Hematopoietic multipotent progenitor cell treated with erythropoietin and hydrocortisone succinate and interleukin-3 and kit ligand, for 17 days (in vitro differentiated cells): ENCODE results near the gene MUL1.
"Not testable (repeated sequence)": the region's sequence is repeated elsewhere in the genome, so short reads cannot be mapped to it uniquely, and the experiment has no call there.

Experiments
- DNase-seq: peaks from one replicate; pipeline ENCODE4 v3.0.0-alpha.2; 2015; ENCODE audit warnings: low spot score

The MUL1 gene

GRCh38 chr1:20511518-20512428 lies 3.8 kb upstream of the MUL1 start:
- no peak for DNase-seq

DNA sequence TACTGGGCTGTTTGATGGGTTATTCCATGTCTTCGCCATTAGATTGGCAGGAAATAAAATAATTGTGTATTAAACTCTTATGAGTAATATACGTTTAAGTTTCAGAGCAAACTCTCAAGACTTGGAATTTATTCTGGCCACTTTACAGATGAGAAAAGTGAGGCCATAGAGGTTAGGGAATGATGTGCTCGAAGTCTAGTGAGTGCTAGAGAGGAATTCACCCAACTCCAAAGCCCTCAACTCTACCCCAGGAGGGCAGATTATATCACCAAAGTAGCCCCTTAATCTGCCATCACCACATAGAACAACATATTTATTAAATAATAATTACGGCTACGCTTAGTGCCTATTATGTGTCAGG lies 440 bp upstream of the MUL1 start:
- no peak for DNase-seq

DNA sequence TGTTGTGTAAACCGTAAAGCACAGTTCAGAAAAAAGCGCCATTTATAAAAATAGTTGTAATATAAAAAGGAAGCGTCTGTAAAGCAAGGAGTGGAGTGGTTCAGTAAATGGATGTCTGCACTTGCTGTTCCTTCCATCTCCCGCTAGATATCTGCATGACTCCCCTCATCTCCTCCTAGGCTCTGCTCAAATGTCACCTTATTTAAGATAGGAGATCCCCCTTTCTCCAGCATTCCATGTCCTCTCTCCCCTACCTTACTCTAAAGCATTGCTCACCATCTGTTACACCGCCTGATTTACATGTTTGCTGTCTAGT lies 745 bp downstream of the MUL1 start:
- DNase-seq = no peak

GRCh38 chr1:20505488-20505887 lies 2.5 kb downstream of the MUL1 start:
- DNase-seq = no peak

DNA sequence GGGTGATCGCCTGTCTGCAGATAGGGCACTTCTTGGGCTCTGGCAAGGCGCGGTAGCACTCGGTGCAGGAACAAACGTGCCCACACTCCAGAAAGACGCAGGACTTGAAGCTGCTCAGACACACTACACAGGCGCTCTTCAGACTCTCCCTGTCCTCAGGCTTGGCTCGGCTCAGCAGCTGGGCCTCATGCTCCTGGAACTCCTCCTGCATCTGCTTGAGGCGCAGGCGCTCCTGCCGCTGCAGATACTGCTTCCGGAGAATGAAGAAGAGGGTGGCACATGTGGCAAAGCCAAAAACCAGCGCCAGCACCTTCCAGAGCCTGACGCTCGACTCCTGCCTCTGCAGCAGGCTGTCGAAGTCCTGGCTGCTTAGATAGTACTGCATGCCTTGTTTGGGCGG lies 7.2 kb downstream of the MUL1 start:
- DNase-seq = no peak

DNA sequence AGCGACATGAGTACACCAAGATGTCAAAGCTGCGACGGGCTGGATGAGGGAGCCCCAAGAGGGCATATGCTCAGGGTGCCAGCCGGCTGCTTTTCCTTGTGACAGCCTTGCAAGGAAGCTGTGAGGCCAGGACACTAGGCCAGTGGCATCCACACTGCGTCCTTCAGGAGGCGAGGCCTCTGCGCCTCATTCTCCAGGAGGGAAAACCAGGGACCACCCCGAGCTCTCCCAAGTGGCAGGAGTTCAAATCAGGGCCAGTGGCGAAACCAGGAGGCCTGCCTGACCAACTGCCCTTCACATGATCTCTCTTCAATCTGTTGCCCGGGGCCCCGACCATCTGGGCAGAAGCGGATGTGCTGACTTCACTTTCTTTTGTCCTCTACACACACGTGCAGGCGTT lies 8.2 kb downstream of the MUL1 start:
- DNase-seq = no peak

- no peak for DNase-seq
Observed at GRCh38 chr1:20499105-20499504, 8.8 kb downstream of the MUL1 start.

- DNase-seq = no peak
Observed at GRCh38 chr1:20498116-20498515, 9.8 kb downstream of the MUL1 start.

GRCh38 chr1:20497506-20497905 lies 10.4 kb downstream of the MUL1 start:
- DNase-seq = no peak

GRCh38 chr1:20496725-20497383 lies 11.1 kb downstream of the MUL1 start:
- not testable (repeated sequence) for DNase-seq

DNA sequence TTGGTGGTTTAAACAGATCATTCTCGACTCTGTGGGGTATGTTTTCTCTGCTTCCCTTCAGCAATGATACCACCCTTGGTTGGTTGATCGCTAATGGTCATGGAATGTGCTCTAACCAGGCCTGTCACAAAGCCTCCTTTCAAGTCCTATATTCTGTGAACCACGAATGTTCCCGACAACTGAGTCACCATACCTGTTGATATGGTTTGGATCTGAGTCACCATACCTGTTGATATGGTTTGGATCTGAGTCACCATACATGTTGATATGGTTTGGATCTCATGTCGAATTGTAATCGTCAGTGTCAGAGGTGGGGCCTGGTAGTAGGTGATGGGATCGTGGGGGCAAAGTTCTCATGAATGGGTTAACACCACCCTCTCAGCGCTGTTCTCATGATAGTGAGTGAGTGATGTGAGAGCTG lies 11.7 kb downstream of the MUL1 start:
- no peak for DNase-seq

DNA sequence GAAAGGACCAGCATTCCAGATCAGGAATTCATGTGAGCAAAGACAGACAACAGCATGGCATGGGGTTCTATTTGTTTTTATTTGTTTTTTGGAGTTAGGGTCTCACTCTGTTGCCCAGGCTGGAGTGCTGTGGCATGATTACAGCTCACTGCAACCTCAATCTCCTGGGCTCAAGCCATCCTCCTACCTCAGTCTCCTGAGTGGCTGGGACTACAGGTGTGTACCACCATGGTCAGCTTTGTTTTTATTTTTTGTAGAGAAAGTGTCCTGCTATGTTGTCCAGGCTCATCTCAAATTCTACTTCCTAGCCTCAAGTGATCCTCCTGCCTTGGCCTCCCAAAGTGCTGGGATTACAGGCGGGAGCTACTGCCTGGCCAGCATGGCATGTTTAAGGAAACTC lies 12.3 kb downstream of the MUL1 start:
- DNase-seq = no peak

GRCh38 chr1:20494609-20495311 lies 13.2 kb downstream of the MUL1 start:
- no peak for DNase-seq

DNA sequence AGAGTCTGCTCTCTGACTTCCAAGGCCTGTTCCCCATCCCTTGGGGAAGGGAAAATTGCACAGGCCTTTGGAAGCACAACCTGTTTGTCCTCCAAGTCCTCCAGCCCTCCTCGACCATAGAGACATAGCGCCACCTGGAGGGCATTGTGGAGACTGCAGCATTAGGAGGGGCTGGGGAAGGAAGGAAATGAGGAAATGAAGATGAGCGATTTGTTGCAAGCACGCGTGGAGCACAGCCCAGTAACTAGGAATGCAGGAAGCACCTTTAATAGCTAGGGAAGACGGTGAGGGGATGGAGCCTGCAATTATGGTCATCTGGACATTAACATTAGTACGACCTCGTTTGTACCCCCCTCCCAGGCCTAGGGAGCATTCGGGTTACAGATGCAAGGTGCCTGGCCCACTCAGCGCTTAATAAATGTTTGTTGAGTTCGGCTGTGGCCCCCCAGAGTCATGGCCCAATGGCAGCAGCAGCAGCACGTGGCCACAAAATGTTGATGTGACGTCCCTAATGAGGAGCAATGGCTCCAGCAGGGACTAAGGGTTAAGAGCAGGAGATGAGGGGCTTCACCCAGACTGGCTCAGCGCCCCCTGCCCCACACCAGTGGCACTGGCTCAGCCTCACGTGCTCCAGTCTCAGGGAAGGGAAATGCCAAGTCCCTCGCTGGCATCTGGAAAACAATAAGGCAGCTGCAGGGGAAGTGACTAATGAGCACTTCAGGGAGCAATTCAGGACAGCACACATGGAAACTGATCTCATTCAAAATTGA lies 13.9 kb downstream of the MUL1 start:
- peak; percentile 73 for DNase-seq

- DNase-seq = no peak
Observed at GRCh38 chr1:20493309-20493708, 14.6 kb downstream of the MUL1 start.

- no peak for DNase-seq
Observed at GRCh38 chr1:20492751-20493150, 15.2 kb downstream of the MUL1 start.

DNA sequence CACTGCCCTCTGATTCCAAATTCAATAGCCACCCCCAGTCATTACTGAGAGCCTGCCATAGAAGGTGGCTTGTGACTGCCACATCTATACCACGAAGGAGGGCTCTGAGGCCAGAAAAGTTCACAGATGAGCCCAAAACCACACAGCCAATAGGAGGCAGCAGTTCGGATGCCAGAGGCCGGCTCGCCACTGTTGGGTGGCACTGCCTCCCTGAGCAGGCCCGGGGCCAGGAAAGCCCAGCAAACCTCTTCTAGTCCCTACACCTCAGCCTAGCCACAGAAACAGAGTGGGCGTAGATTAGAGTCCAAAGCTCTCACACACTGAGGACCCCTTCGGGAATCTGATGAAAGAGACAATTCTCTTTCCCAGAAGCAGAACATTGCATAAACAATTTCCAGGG lies 16.1 kb downstream of the MUL1 start:
- DNase-seq = no peak

DNA sequence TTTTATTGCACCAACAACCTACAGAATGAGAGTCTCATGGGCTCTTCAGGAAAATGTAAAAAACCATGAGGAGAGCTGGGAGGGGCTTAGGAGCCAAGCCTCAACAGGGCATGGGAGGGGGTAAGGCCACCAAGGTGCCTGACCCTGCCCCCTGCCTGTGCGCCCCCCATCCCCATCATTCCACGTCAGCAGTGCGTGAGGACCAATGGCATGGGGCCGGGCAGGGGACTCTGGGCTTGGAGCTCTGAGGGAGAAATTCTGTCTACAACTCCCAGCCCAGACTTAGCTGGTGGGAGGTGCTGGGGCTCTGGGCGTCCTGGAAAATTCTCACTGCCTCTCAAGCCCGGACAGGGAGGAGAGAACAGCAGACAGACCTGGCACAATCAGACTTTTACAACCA lies 16.8 kb downstream of the MUL1 start:
- DNase-seq = no peak

DNA sequence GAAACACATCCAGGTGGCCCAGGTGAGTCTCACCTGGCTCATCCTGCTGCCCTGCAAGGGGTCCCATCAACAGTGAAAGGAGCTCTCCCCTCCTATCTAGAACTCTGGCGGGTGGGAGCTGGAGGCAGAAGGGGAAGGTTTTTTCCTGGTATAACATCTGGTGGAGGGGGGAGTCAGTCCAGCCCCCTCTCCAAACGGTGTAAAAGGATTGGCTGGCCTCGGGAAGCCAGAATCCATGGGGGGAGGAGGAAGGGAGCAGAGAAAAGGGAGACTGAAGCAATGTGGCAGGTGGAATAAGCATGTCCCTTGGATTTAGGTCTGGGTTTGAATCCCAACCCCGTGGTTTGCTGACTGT lies 20.7 kb downstream of the MUL1 start:
- no peak for DNase-seq

DNA sequence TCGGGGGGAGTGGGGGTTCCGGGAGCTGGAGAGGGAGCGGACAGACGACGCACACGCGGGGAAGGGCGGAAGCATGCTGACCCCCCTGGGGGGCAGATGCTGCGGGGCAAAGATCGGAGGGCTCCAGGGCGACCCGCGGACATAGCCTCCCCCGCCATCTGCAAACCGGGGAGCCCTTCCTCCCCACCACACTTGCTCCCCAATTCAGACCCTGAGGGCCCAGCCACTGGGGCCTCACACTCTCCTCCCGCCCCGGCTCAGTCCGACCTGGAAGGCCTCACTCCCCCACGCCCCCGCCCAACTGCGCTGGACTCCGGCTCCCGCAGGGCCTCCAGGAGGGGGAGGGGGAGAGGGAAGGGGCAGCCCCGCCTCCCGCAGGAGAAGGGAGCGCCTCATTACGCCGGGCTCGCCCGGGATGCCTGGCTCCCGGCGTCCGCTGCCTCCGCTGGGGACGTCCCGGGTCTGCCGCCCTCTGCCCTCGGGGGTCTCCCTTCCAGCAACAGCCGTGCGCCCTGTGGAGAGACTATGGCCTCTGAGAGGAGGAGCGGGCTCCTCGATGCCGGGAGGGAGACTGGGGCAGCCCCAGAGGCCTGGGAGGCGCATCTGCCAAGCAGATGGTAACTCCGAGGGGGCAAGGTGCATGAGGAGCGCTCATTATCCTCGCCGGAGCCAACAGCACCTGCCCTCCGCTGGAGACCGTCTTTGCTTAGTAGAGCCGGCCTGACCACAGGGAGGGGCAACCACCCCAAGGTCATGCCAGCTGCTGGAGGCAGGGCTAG lies 21.3 kb downstream of the MUL1 start:
- DNase-seq = no peak

DNA sequence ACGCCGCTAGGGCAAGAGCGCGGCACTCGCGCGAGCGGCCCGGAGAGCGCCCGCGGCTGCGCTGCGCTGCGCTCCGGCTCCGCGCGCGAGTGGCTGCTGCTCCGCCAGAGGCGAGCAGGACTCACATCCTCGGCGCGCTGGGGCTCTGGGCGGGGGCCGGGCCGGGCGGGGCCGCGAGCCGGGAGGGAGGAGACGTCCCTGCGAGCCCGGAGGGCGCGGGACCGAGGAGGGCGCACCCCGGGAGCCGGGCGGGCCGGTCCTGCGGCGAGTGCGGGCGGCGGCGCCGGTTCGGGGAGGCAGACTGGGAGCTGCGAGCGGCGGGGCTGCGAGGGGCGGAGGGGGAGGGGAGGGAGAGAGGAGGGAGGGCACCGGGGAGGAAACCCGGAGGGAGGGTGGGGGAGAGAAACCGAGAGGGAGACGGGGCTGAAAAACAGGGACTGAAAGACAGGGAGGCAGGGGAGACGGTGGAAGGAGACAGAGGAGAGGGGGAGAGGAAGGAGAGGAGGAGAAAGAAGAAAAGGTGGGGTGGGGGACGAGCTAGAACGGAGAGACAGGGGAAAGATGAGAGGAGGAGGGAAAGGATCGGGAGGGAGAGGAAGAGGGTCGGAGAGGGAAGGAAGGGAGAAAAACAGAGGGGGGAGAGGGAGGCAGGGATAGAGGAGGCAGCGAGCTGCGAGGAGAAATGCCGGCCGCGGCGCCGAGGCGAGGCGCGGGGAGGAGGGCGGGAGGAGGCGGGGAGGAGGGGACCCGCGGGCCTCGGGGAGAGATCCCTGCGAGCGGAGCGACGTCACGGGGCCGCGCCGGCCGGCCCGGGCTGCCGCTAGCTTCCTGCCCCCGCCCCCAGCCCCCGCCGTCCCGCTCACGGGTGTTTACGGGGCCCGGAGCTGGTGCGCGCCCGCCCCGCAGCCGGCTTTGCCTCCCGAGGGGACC lies 22.2 kb downstream of the MUL1 start, which contains the start of gene CAMK2N1:
Gene CAMK2N1, minus strand, starts transcription at position 684 of the 930 bp plus-strand sequence. CDS start 831 bp downstream, outside the sequence.
- DNase-seq = no peak
